ENCODE results near the gene LCE1B.

DNA sequence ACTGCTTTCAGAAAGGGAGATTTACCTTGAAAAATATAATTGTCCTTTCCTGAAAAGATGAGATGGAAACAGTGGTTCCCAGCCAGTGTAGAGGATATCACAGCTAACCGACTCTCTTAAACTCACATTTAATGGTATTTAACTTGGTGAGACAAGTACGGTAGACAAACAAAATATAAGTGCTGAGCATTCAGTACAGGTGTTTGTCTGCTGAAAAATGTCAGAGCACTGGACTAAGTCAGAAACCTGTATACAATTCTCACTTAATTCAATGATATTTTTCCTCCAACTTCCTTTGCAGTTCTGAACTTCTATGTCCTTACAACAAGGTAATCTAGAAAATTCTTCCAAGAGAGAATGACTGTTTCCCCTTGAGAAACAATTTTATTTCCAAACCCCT lies at the start of gene LCE1B:
- no peak for TF ChIP-seq CTCF (IDR thresholded peaks at IDR 0.05)
- TF ChIP-seq EZH2 (IDR thresholded peaks at IDR 0.05; ENCODE audit: borderline replicate concordance, insufficient read depth, low read depth, low read length, poor library complexity, severe bottlenecking), result no peak
